H1 (cell line): ENCODE measurements around the gene BATF3. TPM values are rescaled to one million over a fixed set of nuclear protein-coding genes. Genes with fewer than 3 reads are reported as not detected.

Experiments
- CTCF ChIA-PET: fragments of 300-600 bp; sonication (Branson Sonifier 250); formaldehyde crosslinking; loops from one replicate; lab custom pipeline; 2021; ENCODE audit not compliant: partially characterized antibody; lab: Charles Lee
- POLR2A ChIA-PET: fragments of 300-600 bp; sonication (Branson Sonifier 250); formaldehyde crosslinking; loops from one replicate; lab custom pipeline; 2021; ENCODE audit warnings: inconsistent platforms; ENCODE audit not compliant: partially characterized antibody; lab: Charles Lee
- DNase-seq, 2 experiments: peaks; one replicate each; pipeline versions ENCODE4 v3.0.0 to v3.0.0-alpha.2; 2010 to 2022; ENCODE audit warnings: low spot score in 2 of 2, low read depth in 1 of 2, mixed read lengths in 1 of 2
- FAIRE-seq: peaks from 2 replicates; lab custom pipeline; 2011; peaks lifted over from hg19 to GRCh38; lab: Jason Lieb, UNC
- H2AFZ ChIP-seq: 2 replicates; pipeline ENCODE4 v1.8.1; 2012; ENCODE audit warnings: low read length, inconsistent platforms
- H2AK5ac ChIP-seq: 2 replicates; pipeline ENCODE4 v1.6.1; 2013; ENCODE audit warnings: low read depth, low read length
- H2BK120ac ChIP-seq: replicated peaks from 2 replicates; pipeline ENCODE3; 2013; ENCODE audit warnings: low read depth, low read length, inconsistent platforms
- H2BK12ac ChIP-seq: 2 replicates; pipeline ENCODE4 v1.6.1; 2013; ENCODE audit warnings: low read depth, low read length
- H2BK15ac ChIP-seq: 2 replicates; pipeline ENCODE4 v1.6.1; 2013; ENCODE audit warnings: low read length
- H2BK20ac ChIP-seq: 2 replicates; pipeline ENCODE4 v1.6.1; 2013; ENCODE audit warnings: low read length
- H2BK5ac ChIP-seq: 2 replicates; pipeline ENCODE4 v1.6.1; 2013; ENCODE audit warnings: low read depth, low read length
- H3K14ac ChIP-seq: 2 replicates; pipeline ENCODE4 v1.6.1; 2013; ENCODE audit warnings: inconsistent platforms; ENCODE audit not compliant: insufficient read length
- H3K18ac ChIP-seq: 2 replicates; pipeline ENCODE4 v1.6.1; 2013; ENCODE audit warnings: low read length; ENCODE audit errors: extremely low read depth
- H3K23ac ChIP-seq: 2 replicates; pipeline ENCODE4 v1.6.1; 2013; ENCODE audit warnings: inconsistent platforms; ENCODE audit not compliant: insufficient read length
- H3K23me2 ChIP-seq: 2 replicates; pipeline ENCODE4 v1.6.1; 2013; ENCODE audit warnings: low read depth, low read length
- H3K27ac ChIP-seq: 2 replicates; pipeline ENCODE4 v1.6.1; 2011; ENCODE audit warnings: low read depth, low read length, inconsistent platforms
- H3K27me3 ChIP-seq, 4 experiments: replicated peaks in 1 of 4; 1 replicate in 1 of 4; 2 replicates in 3 of 4; pipeline versions ENCODE4 v1.6.1 to v1.8.1; 2011 to 2013; ENCODE audit warnings: low read length in 3 of 4, mild to moderate bottlenecking in 3 of 4, inconsistent platforms in 2 of 4, mixed read lengths in 2 of 4, moderate library complexity in 1 of 4; ENCODE audit not compliant: control insufficient read depth in 3 of 4, insufficient read depth in 3 of 4; ENCODE audit errors: extremely low read depth in 1 of 4
- H3K36me3 ChIP-seq, 4 experiments: 2 replicates each; pipeline versions ENCODE4 v1.6.1 to v1.8.1; 2011 to 2013; ENCODE audit warnings: mild to moderate bottlenecking in 4 of 4, low read length in 3 of 4, moderate library complexity in 2 of 4, control low read depth in 1 of 4, inconsistent platforms in 1 of 4; ENCODE audit not compliant: insufficient read depth in 4 of 4, control insufficient read depth in 2 of 4
- H3K4ac ChIP-seq: replicated peaks from 2 replicates; pipeline ENCODE3; 2013; ENCODE audit warnings: low read length, low read depth, mixed read lengths, inconsistent platforms; ENCODE audit not compliant: insufficient read length
- H3K4me1 ChIP-seq, 4 experiments: replicated peaks in 1 of 4; 1 replicate in 1 of 4; 2 replicates in 3 of 4; pipeline versions ENCODE4 v1.6.1 to v1.8.1; 2011 to 2013; ENCODE audit warnings: low read length in 3 of 4, inconsistent platforms in 2 of 4, mixed read lengths in 1 of 4; ENCODE audit not compliant: insufficient read depth in 4 of 4, control insufficient read depth in 3 of 4
- H3K4me2 ChIP-seq, 2 experiments: 2 replicates each; pipeline versions ENCODE4 v1.6.1 to v1.8.1; 2011 to 2013; ENCODE audit warnings: low read depth in 2 of 2, low read length in 2 of 2, control low read depth in 1 of 2, inconsistent platforms in 1 of 2, mild to moderate bottlenecking in 1 of 2; ENCODE audit not compliant: insufficient read depth in 1 of 2
- H3K4me3 ChIP-seq, 4 experiments: fragments of 200-600, 300-600 bp in 1 of 4; sonication (generic), shearing (Covaris generic), sonication (Bioruptor Twin) in 1 of 4; 2 replicates each; pipeline versions ENCODE4 v1.5.1 to v1.8.1; 2011 to 2016; ENCODE audit warnings: low read length in 4 of 4, low read depth in 3 of 4, control low read depth in 2 of 4, inconsistent platforms in 2 of 4, mild to moderate bottlenecking in 2 of 4, mixed read lengths in 1 of 4, moderate library complexity in 1 of 4; ENCODE audit not compliant: insufficient read depth in 2 of 4; ENCODE audit errors: extremely low read depth in 1 of 4
- H3K56ac ChIP-seq: replicated peaks from 2 replicates; pipeline ENCODE3; 2013; ENCODE audit warnings: low read depth, mild to moderate bottlenecking, mixed read lengths, low read length, inconsistent platforms; ENCODE audit not compliant: insufficient read length
- H3K79me1 ChIP-seq: 2 replicates; pipeline ENCODE4 v1.6.1; 2013; ENCODE audit warnings: low read depth, low read length, control low read depth
- H3K79me2 ChIP-seq, 2 experiments: 2 replicates each; pipeline versions ENCODE4 v1.6.1 to v1.8.1; 2012 to 2013; ENCODE audit warnings: low read length in 2 of 2, mild to moderate bottlenecking in 2 of 2, inconsistent platforms in 1 of 2; ENCODE audit not compliant: insufficient read depth in 2 of 2, control insufficient read depth in 1 of 2
- H3K9ac ChIP-seq, 4 experiments: replicated peaks in 1 of 4; 1 replicate in 1 of 4; 2 replicates in 3 of 4; pipeline versions ENCODE4 v1.6.1 to v1.8.1; 2011 to 2013; ENCODE audit warnings: low read depth in 3 of 4, low read length in 3 of 4, control low read depth in 2 of 4, mild to moderate bottlenecking in 2 of 4, moderate library complexity in 2 of 4, inconsistent platforms in 1 of 4; ENCODE audit errors: extremely low read depth in 1 of 4
- H3K9me3 ChIP-seq, 2 experiments: 2 replicates each; pipeline versions ENCODE4 v1.6.1 to v1.8.1; 2012 to 2013; ENCODE audit warnings: mild to moderate bottlenecking in 2 of 2, moderate library complexity in 2 of 2, control low read depth in 1 of 2, inconsistent platforms in 1 of 2, low read depth in 1 of 2, low read length in 1 of 2, mixed read lengths in 1 of 2; ENCODE audit not compliant: insufficient read depth in 2 of 2
- H4K20me1 ChIP-seq, 2 experiments: replicated peaks in 1 of 2; 2 replicates each; pipeline versions ENCODE3 to v1.8.1; 2011 to 2013; ENCODE audit warnings: inconsistent platforms in 2 of 2, low read length in 2 of 2, mild to moderate bottlenecking in 1 of 2; ENCODE audit not compliant: insufficient read depth in 2 of 2, control insufficient read depth in 1 of 2
- H4K5ac ChIP-seq: 2 replicates; pipeline ENCODE4 v1.6.1; 2013; ENCODE audit warnings: low read length, low read depth, mixed read lengths, inconsistent platforms; ENCODE audit not compliant: insufficient read length
- H4K8ac ChIP-seq: 2 replicates; pipeline ENCODE4 v1.8.0; 2013; ENCODE audit warnings: mild to moderate bottlenecking, moderate library complexity, low read length, inconsistent platforms; ENCODE audit not compliant: insufficient read depth; ENCODE audit errors: extremely low read depth
- H4K91ac ChIP-seq: replicated peaks from 2 replicates; pipeline ENCODE3; 2013; ENCODE audit warnings: low read length, mixed read lengths, inconsistent platforms; ENCODE audit not compliant: insufficient read length
- EGR1 ChIP-seq: IDR thresholded peaks from 2 replicates; pipeline ENCODE4 v1.6.1; 2011; ENCODE audit warnings: low read depth, low read length, borderline replicate concordance
- GTF2F1 ChIP-seq: IDR thresholded peaks from 2 replicates; pipeline ENCODE4 v1.6.1; 2012; ENCODE audit warnings: low read depth, low read length, improper control_type of control experiment, borderline replicate concordance
- JUN ChIP-seq: IDR thresholded peaks from 2 replicates; pipeline ENCODE4 v1.6.1; 2011; ENCODE audit warnings: low read depth, mild to moderate bottlenecking, improper control_type of control experiment, low read length
- RFX5 ChIP-seq: IDR thresholded peaks from 2 replicates; pipeline ENCODE4 v1.6.1; 2011; ENCODE audit warnings: low read depth, low read length, improper control_type of control experiment, borderline replicate concordance
- RXRA ChIP-seq: IDR thresholded peaks from 2 replicates; pipeline ENCODE4 v1.6.1; 2011; ENCODE audit warnings: low read depth, mild to moderate bottlenecking, low read length, moderate library complexity; ENCODE audit not compliant: insufficient read depth
- SIN3A ChIP-seq, 2 experiments: IDR thresholded peaks in 1 of 2; conservative IDR thresholded peaks in 1 of 2; 2 replicates each; pipeline ENCODE4 v1.6.1; 2011 to 2012; ENCODE audit warnings: low read length in 2 of 2, improper control_type of control experiment in 1 of 2, low read depth in 1 of 2, mild to moderate bottlenecking in 1 of 2
- TBP ChIP-seq: IDR thresholded peaks from 2 replicates; pipeline ENCODE4 v1.6.1; 2011; ENCODE audit warnings: low read depth, low read length, improper control_type of control experiment
- TEAD4 ChIP-seq: IDR thresholded peaks from 2 replicates; pipeline ENCODE4 v1.6.1; 2012; ENCODE audit warnings: low read depth, low read length, inconsistent platforms, mixed read lengths
- WGBS, 2 experiments: shearing (Covaris generic) in 1 of 2; methylation state at CpG; one replicate each; pipeline versions ENCODE4 v1.1.6 to v1.1.7; 2013 to 2015; ENCODE audit warnings: low lambda C conversion rate in 2 of 2, mixed read lengths in 2 of 2, inconsistent platforms in 1 of 2, low coverage in 1 of 2, missing lambda C conversion rate in 1 of 2; ENCODE audit not compliant: insufficient replicate concordance in 2 of 2, insufficient coverage in 1 of 2, insufficient read length in 1 of 2; ENCODE audit errors: extremely low coverage in 1 of 2, missing lambda C conversion rate in 1 of 2; 5-methylcytosine and 5-hydroxymethylcytosine counted together
- polyA plus RNA-seq, 7 experiments: library from polyadenylated mRNA; depleted of rRNA in 3 of 7; stranded (reverse) in 5 of 7; unstranded in 2 of 7; fragments of >200 nt in 5 of 7; fragments of 200-250 nt in 2 of 7; gene quantifications; 1 replicate in 5 of 7; 2 replicates in 1 of 7; 4 replicates in 1 of 7; pipeline versions ENCODE4 v1.2.1 to v1.2.3, GENCODE V29; 2011 to 2013; ENCODE audit warnings: missing spikeins in 2 of 7, mixed read lengths in 2 of 7
- total RNA-seq: library from RNA; stranded (reverse); fragmentation: NEBNext Ultra II Directional; extraction: Animal tissue kit (Norgen Biotek cat#: 25700); gene quantifications from 2 replicates; pipeline ENCODE4 v1.2.1, GENCODE V29; 2021
- TF ChIP-seq, protein P1 (sequence below): IDR thresholded peaks from 2 replicates; pipeline ENCODE4 v1.6.1; 2011; ENCODE audit warnings: low read depth, mild to moderate bottlenecking, low read length; ENCODE audit not compliant: insufficient read depth

BATF3 gene
- total and polyA plus RNA-seq, 2 of the 8 experiments (the other 6 are each of a cell fraction or from before 2014, with no cell fraction given), result 6.3 TPM

DNA sequence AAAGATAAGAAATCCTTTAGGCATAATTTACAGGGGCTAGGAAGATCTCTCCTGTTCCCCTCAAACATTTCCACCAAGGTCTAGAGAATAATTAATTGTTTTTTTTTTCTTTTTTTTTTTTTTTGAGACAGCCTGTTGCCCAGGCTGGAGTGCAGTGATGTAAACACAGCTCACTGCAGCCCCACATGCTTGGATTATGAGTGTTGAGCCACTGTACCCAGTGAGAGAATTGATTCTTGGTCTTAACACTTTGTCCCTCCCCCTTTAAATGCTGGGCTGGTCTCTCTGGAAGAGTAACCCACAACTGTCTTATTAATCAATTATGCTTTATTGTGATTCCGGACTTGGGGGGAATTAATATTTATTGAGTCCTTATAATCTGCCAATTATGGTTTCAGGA lies 57.7 kb downstream of the BATF3 start:
- Histone ChIP-seq H2AFZ (no peak overlapping the region), H2BK5ac (no peak overlapping the region), H3K27ac (no peak overlapping the region), H3K36me3 (no peaks in the 10 kb centered on the region), H3K4me2 (no peak overlapping the region), H3K9me3 (no peaks in the 10 kb centered on the region), H2BK15ac (no peak overlapping the region), H3K79me1 (no peaks in the 10 kb centered on the region), H3K4me1 (peaks cover 0 to 7% (median 2%) of the 10 kb centered on the region in 4 experiments; a peak in 2 of 7 replicates), H2BK120ac (no peak overlapping the region), H3K56ac (no peak overlapping the region), H3K23me2 (no peaks in the 10 kb centered on the region), H3K23ac (no peak overlapping the region), H3K79me2 (no peaks in the 10 kb centered on the region), H3K9ac (no peak overlapping the region), H4K20me1 (no peaks in the 10 kb centered on the region), H4K8ac (no peak overlapping the region), H3K27me3 (no peaks in the 10 kb centered on the region; a peak in 1 of 7 replicates), H3K18ac (no peak overlapping the region), H2AK5ac (no peak overlapping the region), H3K4me3 (no peak overlapping the region), H3K4ac (no peak overlapping the region), H4K5ac (no peak overlapping the region), H2BK20ac (no peak overlapping the region), H2BK12ac (no peak overlapping the region), H4K91ac (no peak overlapping the region), H3K14ac (no peak overlapping the region)
- 93% methylated on average over 1 of the region's 1 CpG; no CpG with 5 or more reads in 1 of the 2 experiments for WGBS, 2 experiments
- ChIA-PET CTCF (interaction anchor here (0.6 to 4.9 kb wide), 8 partner anchors 12 to 185 kb away, joined by 3 to 59 read pairs (median 4); no protein-coding TSS in a partner anchor), POLR2A (no interaction called here)
- TF ChIP-seq, protein P1, sequence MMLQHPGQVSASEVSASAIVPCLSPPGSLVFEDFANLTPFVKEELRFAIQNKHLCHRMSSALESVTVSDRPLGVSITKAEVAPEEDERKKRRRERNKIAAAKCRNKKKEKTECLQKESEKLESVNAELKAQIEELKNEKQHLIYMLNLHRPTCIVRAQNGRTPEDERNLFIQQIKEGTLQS, result no peak
- no peak for TF ChIP-seq JUN
- no peak for TF ChIP-seq RFX5
- TF ChIP-seq TEAD4, result no peak
- no peak for TF ChIP-seq RXRA
- no peak for TF ChIP-seq TBP
- TF ChIP-seq SIN3A (conservative IDR thresholded peaks at IDR 0.05 in 1 of 2, IDR thresholded peaks at IDR 0.05 in 1 of 2; ENCODE audit: low read depth in 1 of 2, low read length in 2 of 2), result no peak
- no peak for TF ChIP-seq EGR1
- no peak for TF ChIP-seq GTF2F1
- DNase-seq, result no peak
- FAIRE-seq, result no peak
